Kidney epithelial cell (primary cell): ENCODE results near the gene EIF4E2. TPM values are rescaled to one million over a fixed set of nuclear protein-coding genes. Genes with fewer than 3 reads are reported as not detected.

Experiments
- DNase-seq: peaks from one replicate; pipeline ENCODE4 v3.0.0-alpha.2; 2010; ENCODE audit warnings: low read depth
- H3K27me3 ChIP-seq: 2 replicates; pipeline ENCODE4 v1.6.0; 2011; ENCODE audit warnings: low read length; ENCODE audit not compliant: control insufficient read depth, insufficient read depth
- H3K36me3 ChIP-seq: 2 replicates; pipeline ENCODE4 v1.5.1; 2011; ENCODE audit warnings: low read length; ENCODE audit not compliant: control insufficient read depth, insufficient read depth
- H3K4me3 ChIP-seq: 2 replicates; pipeline ENCODE4 v1.5.1; 2011; ENCODE audit warnings: low read depth, mild to moderate bottlenecking, control low read depth, low read length
- total RNA-seq: library from RNA; depleted of rRNA; stranded (reverse); fragments of >200 nt; gene quantifications from 2 replicates; pipeline ENCODE4 v1.2.3, GENCODE V29; 2015
- TF ChIP-seq, protein P1 (sequence below): IDR thresholded peaks from 2 replicates; pipeline ENCODE4 v1.5.1; 2011; ENCODE audit warnings: mild to moderate bottlenecking, moderate library complexity, low read length, control low read depth, inconsistent platforms; ENCODE audit not compliant: insufficient read depth, poor library complexity, severe bottlenecking

Gene EIF4E2
- total RNA-seq, 1 donor from 2014 or later: 66.9 TPM

DNA sequence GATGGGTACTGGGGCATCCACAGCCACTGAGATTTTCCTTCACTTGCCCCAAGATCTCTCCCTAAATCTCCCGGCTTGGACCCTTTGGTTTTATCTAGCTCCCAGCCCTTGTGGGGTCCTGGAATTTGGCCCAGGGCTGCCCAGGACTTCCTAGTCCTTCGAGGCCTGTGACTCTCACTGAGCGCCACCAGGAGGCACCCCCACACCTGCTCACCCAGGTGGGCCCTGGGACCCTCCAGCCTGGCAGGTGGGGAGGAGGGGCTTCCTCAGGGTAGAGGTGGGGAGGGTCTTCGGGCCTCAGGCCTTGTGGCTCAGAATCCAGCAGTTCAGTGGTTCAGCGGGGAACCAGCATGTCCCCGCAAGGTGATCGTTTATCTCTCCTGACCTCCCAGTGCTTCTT is 42.2 kb upstream of the EIF4E2 start:
- no peak overlapping the region for H3K4me3 ChIP-seq
- no peaks in the 10 kb centered on the region for H3K36me3 ChIP-seq
- TF ChIP-seq, protein P1, sequence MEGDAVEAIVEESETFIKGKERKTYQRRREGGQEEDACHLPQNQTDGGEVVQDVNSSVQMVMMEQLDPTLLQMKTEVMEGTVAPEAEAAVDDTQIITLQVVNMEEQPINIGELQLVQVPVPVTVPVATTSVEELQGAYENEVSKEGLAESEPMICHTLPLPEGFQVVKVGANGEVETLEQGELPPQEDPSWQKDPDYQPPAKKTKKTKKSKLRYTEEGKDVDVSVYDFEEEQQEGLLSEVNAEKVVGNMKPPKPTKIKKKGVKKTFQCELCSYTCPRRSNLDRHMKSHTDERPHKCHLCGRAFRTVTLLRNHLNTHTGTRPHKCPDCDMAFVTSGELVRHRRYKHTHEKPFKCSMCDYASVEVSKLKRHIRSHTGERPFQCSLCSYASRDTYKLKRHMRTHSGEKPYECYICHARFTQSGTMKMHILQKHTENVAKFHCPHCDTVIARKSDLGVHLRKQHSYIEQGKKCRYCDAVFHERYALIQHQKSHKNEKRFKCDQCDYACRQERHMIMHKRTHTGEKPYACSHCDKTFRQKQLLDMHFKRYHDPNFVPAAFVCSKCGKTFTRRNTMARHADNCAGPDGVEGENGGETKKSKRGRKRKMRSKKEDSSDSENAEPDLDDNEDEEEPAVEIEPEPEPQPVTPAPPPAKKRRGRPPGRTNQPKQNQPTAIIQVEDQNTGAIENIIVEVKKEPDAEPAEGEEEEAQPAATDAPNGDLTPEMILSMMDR: no peak
- DNase-seq: no peak
- peaks cover 74% of the 10 kb centered on the region for H3K27me3 ChIP-seq

- peaks cover 55% of the 10 kb centered on the region for H3K27me3 ChIP-seq
- TF ChIP-seq, protein P1: no peak
- H3K4me3 ChIP-seq: no peak overlapping the region
- DNase-seq: no peak
- no peaks in the 10 kb centered on the region for H3K36me3 ChIP-seq
Measured at GRCh38 chr2:232511336-232511890, 39.1 kb upstream of the EIF4E2 start.

- TF ChIP-seq, protein P1: no peak
- peaks cover 45% of the 10 kb centered on the region for H3K27me3 ChIP-seq
- no peaks in the 10 kb centered on the region for H3K36me3 ChIP-seq
- DNase-seq: no peak
- no peak overlapping the region for H3K4me3 ChIP-seq
Measured at GRCh38 chr2:232512602-232513001, 37.9 kb upstream of the EIF4E2 start.

- H3K27me3 ChIP-seq: peaks cover 44% of the 10 kb centered on the region
- H3K36me3 ChIP-seq: no peaks in the 10 kb centered on the region
- no peak overlapping the region for H3K4me3 ChIP-seq
- TF ChIP-seq, protein P1: no peak
- no peak for DNase-seq
Measured at GRCh38 chr2:232513353-232513752, 37.1 kb upstream of the EIF4E2 start.

- no peaks in the 10 kb centered on the region for H3K36me3 ChIP-seq
- H3K4me3 ChIP-seq: no peak overlapping the region
- H3K27me3 ChIP-seq: peaks cover 58% of the 10 kb centered on the region
- TF ChIP-seq, protein P1: no peak
- DNase-seq: no peak
Measured at GRCh38 chr2:232515639-232516038, 34.9 kb upstream of the EIF4E2 start.

DNA sequence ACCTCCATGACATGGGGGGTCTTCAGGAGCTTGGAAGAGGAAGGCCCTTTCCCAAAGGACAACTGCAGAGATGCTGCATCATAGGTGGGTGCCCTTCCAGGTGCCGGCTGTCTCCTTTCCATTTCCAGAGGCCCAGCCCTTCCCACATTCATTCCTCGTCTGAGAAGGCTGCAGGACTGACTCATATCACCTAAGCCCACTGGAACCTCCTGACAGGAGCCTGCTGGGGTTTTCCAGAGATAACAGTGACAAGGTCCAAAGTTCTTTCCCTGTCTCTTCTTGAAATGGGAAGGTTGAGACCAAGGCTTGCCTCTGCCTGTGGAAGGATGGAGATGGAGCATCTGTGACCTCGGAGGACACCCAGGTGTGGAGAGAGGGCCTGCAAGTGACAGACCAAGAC is 33.9 kb upstream of the EIF4E2 start:
- TF ChIP-seq, protein P1: no peak
- Histone ChIP-seq H3K27me3 (peaks cover 60% of the 10 kb centered on the region), H3K4me3 (no peak overlapping the region), H3K36me3 (no peaks in the 10 kb centered on the region)
- DNase-seq: no peak
